GM21576 (cell line): ENCODE measurements around the gene SPECC1.
"Not testable (repeated sequence)": the region's sequence is repeated elsewhere in the genome, so short reads cannot be mapped to it uniquely, and the experiment has no call there.

ENCODE experiments used
- ATAC-seq: cut with Tn5 transposase; IDR thresholded peaks from one replicate; pipeline ENCODE4 v1.9.1; 2021; ENCODE audit warnings: mild to moderate bottlenecking, moderate library complexity; ENCODE audit not compliant: unreplicated experiment

Gene SPECC1, protein sequence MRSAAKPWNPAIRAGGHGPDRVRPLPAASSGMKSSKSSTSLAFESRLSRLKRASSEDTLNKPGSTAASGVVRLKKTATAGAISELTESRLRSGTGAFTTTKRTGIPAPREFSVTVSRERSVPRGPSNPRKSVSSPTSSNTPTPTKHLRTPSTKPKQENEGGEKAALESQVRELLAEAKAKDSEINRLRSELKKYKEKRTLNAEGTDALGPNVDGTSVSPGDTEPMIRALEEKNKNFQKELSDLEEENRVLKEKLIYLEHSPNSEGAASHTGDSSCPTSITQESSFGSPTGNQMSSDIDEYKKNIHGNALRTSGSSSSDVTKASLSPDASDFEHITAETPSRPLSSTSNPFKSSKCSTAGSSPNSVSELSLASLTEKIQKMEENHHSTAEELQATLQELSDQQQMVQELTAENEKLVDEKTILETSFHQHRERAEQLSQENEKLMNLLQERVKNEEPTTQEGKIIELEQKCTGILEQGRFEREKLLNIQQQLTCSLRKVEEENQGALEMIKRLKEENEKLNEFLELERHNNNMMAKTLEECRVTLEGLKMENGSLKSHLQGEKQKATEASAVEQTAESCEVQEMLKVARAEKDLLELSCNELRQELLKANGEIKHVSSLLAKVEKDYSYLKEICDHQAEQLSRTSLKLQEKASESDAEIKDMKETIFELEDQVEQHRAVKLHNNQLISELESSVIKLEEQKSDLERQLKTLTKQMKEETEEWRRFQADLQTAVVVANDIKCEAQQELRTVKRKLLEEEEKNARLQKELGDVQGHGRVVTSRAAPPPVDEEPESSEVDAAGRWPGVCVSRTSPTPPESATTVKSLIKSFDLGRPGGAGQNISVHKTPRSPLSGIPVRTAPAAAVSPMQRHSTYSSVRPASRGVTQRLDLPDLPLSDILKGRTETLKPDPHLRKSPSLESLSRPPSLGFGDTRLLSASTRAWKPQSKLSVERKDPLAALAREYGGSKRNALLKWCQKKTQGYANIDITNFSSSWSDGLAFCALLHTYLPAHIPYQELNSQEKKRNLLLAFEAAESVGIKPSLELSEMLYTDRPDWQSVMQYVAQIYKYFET

DNA sequence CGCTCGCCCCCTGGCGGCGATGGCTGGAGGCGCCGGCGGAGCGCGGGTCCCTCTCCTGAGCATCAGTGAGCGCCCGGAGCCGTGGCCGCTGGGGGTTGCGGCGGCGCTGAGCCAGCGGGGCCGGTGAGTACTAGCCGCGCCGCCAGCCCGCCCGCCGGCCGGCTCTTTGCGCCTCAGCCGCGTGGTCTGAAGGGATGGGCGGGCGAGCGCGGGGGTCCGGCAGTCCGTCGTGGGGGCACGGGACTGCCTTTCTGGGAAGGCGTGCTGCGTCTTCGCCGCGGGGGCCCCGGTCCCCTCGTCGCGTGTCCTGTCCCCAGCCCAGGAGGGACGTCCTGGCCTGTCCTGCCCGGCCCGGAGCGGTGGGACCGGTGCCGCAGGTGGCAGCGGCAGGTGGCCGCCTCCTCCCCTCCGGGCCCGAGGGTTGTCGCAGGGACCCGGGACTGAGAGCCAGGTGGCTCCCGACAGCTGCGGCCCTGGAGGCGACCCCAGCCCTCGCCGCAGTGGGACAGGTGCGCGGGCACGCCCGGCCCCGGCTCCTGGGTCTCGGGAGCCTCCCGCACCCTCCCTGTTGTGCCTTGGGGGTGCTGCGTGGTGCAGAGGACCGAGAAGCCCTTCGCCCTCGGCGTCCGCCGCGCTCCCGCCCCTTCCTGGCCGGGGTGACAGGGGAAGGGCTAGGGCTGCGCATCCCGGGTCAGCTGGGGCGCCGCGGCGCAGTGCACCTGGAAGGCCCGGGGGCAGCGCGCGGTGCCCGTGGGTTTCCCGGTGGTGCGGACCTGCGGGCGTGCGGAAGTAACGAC is at the start of gene SPECC1:
SPECC1 (plus strand) TSS at position 58 of the 797 bp plus-strand sequence. CDS start 87,293 bp downstream, outside the sequence.
- ATAC-seq: peak; percentile 82

DNA sequence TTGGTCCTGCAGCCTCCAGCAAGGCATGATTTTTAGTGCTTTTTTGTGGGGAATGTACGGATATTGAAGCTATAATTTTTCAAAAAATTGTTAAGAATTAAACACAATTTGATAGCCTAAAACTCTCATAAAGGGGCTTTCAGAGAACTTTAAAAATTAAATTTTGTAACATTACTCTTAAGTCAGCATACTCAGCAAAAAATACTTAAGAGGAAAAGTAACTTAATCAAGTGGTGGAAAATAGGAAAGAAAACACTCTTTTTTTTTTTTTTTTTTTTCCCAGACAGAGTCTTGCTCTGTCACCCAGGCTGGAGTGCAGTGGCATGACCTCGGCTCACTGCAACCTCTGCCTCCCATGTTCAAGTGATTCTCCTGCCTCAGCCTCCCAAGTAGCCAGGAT is 46.2 kb upstream of the SPECC1 start:
- ATAC-seq: not testable (repeated sequence)

DNA sequence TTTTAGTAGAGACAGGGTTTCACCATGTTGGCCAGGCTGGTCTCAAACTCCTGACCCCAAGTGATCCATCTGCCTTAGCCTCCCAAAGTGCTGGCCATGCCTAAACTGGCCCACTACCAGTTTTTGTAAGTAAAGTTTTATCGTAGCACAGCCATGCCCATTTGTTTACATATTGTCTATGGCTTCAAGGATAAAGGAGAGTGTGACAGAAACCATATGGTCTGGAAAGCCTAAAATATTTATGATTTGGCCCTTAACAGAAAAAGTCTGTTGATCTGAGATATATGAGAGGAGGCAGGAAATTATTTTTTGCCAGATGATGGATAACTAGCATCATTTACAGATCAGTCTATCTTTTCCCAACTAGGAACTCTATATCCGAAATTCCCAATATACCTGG is 36.0 kb upstream of the SPECC1 start:
- ATAC-seq: no peak

DNA sequence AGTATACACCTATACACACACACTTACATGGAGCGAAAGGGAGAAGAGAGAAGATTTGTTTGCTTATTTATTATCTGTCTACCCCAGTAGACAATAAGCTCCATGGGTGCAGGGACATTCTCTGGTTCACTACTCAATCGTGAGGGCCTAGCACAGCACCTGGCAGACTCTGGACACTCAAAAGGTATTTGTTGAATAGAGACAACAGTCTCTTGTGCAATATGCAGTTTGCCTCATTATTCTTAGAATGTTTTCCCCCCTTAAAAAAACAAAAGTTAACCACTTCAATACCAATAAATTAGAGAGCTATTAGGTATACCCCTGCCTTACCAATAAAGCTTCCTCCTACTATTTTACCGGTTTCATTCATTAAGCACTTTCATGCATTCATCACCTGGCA is 33.6 kb upstream of the SPECC1 start:
- no peak for ATAC-seq

DNA sequence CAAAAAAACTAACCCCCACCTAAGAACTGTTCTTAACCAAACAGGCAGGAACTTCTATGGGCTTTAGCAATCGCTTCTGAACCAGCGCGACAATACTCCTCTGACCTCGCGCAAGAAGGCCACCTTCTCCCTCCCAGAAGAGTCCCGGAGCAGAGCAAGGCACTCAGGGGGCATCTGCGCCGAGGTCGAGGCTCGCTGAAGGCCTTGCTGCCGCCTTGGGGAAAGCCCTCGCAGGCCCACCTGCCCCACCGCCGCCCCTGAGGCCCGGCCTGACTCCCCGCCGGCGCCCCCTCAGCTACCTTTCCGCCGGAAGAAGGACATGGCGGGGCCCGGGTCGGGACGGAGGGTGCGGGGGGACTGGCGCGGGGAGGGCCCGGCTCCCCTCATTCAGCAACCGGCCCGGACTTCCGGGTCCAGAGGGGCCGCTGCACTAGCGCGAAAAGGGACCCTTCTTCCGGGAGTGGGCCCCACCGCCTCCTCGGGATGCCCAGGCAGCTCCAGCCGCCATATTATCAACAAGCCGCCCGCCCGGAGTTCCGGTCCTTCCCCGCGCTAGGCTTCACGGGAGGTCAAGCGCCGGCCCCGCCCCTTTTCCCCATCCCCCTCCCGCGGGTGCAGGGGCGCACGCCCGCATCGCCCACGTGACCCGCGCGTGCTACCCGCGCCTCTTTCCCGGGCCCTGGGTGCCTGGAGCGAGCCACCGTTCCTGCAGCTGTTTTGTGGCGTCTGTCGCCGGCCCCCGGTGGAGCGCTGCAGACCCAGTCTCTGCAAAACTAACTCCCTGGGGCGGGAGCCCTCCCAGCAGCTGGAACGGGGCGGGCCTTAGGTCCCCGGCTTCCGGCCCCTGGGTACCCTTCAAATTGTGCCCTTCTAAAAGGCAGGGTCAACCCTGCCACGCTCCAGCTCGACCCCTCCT is 31.6 kb upstream of the SPECC1 start, which contains the start of gene AKAP10:
AKAP10 (minus strand) TSS at position 536 of the 916 bp plus-strand sequence; CDS start at position 387, 149 bp downstream.
- ATAC-seq: peak; percentile 78

DNA sequence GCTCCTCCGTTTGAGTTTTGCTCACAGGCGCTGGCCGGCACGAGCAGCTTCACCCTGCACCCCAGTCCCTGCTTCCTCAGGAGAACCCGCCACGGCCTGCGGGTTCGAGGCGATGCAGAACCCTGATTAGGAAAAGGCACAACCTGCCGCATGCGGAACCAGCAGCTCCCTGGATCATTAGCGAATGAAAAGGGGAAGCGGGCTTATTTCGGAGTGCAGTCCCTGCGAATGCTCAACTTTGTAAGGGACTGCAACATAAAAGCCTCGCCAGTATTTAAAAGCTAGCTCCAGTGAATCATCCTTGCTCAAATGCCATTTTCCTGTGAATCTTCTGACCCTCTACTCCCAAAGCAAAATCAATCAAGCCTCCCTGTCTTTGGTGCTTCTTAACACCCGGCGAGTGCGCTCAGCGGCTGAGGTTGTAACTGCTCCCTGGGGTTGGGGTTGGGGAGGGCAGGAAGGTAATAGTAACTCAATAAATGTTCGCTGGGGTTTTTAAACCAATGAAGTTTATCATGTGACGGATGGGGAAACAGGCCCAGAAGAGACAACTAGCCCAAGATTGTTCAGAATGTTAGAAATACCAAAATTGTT is 30.9 kb upstream of the SPECC1 start:
- ATAC-seq: no peak

DNA sequence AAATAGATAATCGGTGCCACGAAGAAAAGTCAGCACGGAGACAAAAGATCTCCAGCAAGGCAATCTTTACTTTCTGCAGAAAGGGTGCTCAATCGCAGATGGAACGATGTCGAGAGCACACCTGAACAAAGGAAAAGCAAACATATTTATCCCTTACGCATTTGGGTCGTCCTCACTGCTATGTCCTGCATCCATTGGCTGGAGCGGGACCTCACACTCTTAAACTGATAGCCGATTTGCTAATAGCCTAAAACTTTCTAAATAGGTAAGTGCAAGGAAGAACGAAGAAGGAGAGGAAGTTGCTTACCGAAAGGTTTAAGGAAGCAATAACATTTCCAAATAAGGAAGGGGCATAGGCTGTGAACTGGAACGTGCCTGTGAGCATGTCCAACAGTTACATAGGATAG is 30.4 kb upstream of the SPECC1 start:
- no peak for ATAC-seq

DNA sequence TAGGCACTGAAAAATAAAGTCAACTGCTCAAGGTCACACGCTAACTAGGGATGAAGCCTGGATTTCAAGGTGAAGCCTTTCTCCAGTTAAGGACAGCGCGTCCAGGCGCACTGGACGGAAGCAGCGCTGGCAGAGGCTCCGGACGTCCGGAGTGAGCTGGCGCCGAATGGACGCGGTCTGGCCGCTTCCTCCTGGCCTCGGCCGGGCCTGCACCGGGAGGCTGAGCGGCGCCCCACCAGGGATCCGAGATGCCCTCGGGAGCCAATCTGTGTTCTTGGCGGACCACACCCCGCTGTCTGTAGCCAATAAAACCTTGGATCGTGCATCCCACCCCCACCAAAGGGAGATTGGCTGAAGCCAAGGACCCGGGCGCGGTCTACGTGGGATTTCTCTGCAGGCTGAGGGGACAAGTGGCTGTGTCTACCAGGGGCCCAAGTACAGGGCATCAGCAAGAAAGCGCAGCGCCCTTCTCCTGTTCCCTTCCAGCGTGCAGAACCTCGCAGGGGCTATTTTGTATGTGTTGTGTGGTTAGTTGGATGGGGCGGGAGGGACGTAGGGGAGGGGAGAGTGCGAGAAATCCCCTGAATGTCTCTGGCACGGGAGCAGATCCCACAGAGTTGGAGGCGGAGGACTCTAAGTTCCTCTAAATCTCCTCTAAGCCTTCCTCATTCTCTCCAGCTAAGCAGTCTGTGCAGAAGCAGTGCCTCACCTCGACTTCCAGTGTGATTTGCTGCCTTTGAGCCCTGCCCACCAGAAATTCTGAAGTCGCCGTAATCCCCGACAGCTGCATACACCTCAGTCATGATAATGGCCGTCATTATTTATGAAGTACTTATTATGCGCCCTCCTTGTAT is 29.0 kb upstream of the SPECC1 start:
- ATAC-seq: no peak

DNA sequence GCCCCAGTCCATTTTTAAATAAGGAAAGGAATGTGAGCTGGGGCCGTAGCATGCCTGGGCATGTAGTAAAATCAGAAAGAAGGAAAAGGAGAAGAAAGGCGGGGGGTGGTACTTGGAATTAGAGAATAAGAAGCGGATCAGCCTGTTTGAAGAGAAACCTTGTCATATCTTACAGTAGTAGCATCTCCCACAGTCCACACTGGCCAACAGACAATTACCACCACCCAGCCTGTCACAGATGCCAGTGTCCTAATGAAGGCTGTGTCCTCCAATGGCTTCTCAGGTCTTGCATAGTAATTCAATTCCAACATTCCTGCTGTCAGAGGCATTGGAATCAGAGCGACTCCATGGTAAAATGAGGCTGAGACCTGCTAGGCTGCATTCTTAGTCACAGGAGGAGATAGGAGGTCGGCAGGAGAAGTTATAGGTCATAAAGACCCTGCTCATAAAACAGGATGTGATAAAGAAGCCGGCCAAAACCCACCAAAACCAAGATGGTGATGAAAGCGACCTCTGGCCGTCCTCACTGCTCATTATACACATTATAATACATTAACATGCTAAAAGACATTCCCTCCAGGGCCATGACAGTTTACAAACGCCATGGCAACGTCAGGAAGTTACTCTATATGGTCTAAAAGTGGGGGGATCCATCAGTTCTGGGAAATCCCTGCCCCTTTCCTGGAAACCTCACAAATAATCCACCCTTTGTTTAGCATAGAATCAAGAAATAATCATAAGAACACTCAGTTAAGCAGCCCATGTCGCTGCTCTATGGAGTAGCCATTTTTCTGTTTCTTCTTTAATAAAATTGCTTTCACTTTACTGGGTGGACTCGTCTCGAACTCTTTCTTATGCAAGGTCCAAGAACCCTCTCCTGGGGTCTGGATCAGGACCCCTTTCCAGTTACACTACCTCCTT is 22.0 kb upstream of the SPECC1 start:
- ATAC-seq: no peak

DNA sequence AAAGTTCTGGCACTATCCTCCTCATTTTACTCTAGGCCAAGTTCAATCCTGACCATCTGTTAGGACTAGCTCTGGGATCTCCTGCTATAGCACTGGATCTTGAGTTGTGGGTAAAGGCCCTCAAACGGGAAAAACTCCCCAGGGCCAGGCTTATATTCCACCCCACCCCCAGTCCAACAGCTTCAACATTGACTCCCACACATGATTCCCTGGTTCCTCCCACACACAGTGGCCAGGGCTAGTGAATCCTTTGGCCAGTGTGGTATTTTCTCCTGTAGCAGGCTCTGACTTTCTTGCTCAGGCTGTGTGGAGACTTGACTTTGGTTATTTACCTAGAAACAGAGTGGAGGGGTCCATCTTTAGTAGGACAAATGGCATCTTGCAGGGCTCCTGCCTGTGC is 21.3 kb upstream of the SPECC1 start:
- no peak for ATAC-seq

DNA sequence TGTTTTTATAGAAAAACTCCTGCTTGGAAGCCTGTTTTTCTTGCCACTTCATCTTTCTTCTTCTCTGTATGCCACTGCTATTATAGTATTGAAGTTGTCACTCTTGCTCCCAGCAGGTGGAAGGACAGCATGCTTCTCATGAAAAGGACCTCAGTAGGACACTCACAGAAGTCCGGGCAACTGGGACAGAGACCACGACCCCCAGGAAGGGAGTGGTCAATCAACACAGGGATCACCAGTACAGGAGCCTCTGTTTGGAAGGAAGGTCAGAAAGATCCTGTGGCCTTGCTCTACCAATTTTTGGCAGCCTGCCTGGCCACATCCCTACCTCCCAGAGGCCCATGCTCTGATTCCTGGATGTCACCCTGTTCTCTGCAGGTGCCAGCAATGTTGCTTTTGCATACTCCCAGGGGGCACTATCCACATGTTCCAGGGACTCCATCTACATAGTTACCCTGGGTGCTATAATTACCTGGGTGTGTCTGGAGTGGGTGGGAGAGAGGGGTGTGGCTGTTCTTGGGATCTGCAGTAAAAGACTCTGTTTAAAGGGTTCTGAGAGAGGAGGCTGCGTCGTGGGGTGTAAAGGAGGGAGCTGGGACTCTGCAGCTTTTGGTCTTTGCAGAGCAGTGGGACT is 17.8 kb upstream of the SPECC1 start:
- no peak for ATAC-seq

DNA sequence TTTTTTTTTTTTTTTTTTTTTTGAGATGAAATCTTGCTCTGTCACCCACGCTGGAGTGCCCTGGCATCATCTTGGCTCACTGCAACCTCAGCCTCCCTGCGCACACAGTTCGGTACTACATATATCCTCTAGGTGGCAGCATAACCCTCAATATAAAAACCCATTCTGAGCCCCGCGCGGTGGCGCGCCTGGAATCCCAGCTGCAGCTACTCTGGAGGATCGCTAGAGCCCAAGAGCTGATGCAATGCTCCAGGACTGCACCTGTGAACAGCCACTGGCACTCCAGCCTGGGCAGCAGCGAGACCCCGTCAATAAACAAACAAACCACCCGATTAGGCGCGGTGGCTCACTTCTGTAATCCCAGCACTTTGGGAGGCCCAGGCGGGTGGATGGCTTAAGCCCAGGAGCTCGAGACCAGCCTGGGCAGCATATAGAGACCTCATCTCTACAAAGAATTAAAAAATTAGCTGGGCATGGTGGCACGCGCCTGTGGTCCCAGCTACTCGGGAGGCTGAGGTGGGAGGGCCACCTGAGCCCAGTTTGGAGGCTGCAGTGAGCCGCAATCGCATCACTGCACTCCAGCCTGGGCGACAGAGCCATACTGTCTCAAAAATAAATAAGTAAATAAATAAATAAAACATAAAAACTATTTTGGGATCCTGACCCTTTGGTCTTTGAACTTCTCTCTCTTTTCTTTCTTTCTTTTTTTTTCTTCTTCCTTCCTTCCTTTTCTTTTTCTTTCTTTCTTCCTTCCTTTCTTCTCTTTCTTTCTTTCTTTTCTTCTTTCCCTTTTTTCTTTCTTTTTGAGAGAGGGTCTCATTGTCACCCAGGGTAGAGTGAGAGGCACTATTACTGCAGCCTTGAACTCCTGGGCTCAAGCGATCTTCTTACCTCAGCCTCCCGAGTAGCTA is 16.1 kb upstream of the SPECC1 start:
- ATAC-seq: peak; percentile 86

DNA sequence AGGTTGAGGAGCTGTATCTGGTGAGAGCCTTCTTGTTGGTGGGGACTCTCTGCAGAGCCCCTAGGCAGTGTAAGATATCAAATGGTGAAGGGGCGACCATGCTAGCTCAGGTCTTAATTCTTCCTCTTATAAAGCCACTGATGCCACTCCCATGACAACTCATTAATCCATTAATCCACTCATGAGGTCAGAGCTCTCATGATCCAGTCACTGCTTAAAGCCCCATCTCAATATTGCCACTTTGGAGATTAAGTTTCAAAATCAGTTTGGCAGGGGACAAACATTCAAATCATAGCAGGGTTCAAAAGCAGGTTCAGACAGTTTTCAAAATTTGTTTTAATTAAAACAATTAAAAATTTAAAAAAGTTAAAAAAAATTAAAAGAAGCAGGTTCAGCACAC is 13.1 kb upstream of the SPECC1 start:
- ATAC-seq: no peak

DNA sequence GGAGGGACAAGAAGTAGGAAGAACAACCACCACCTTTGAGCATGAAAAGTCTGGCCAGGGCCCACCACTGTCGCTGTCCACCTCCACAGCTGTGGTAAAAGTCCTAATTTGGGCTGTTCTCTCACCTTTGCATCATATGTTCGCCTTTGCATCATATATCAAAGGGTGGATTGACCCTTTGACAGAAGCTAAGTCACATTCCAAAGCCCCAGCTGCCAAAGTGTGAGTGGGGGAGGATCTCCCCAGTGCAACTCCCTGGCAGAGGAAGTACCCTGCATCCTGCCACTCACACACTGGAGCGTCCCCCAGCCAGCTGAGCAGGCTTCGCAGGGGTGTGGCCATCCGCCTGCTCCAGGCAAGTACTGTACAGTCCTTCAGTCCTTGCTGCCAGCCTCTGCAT is 12.7 kb upstream of the SPECC1 start:
- no peak for ATAC-seq

DNA sequence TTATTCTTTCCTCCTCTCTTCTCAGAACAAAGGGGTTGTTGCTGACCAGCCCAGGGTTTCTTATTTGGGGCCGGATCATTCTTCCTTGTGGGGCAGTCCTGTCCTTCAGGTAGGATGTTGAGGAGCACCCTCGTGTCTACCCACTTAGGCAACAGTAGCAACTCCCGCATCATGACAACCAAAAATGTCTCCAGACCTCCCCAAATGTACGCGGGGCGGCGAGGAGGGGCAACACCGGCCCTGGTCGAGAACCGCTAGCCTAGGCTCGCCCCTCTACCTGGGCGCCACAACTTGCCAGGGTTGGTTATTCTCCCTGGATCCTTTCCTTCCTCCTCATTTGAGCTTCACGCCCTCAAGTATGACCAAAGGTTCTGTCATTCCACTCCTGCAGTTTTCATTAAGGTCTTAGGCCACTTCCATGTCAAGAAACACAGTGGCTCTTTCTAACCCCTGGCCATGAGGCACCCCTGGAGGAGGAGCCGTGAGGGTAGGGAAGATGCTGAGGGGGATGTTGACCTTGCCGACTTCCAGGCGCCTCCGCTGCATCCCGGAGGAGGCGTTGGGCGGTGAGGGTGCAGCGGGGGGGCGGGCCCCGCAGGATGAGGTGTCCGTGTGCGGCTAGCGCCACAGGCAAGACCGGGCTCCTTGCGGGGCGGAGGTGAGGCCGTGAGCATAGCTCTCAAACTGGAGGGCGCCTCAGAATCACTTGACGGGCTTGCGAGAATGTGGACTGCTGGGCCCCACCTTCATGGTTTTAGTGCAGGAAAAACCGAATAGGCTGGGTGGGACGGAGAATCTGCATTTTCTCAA is 712 bp upstream of the SPECC1 start:
- ATAC-seq: peak; percentile 10
